GM12865 (cell line): Measurements from ENCODE around the gene ZBTB47.

Experiments used
- DNase-seq: peaks from one replicate; pipeline ENCODE4 v3.0.0; 2010; ENCODE audit warnings: low read depth
- H3K4me3 ChIP-seq: 2 replicates; pipeline ENCODE4 v1.5.1; 2011; ENCODE audit warnings: mild to moderate bottlenecking, low read depth, low read length, control low read depth
- TF ChIP-seq, protein P1 (sequence below): IDR thresholded peaks from 2 replicates; pipeline ENCODE4 v1.5.1; 2011; ENCODE audit warnings: low read length, control low read depth, low read depth, inconsistent platforms; ENCODE audit not compliant: insufficient read depth; ENCODE audit errors: missing control alignments

Gene ZBTB47

DNA sequence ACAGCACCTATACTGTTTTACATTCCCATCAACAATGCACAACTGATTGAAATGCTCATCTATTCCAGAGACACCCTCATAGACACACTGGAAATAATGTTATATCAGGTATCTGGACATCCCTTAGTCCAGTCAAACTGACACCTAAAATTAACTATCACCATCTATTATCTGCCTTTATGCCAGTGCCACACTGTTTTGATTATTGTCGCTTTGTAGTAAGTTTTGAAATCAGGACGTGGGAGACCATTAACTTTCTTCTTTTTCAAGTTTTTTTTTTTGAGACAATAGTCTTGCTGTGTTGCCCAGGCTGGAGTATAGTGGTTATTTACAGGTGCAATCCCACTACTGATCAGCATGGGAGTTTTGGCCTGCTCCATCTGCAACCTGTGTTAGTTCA is 22.4 kb downstream of the ZBTB47 start:
- DNase-seq, result no peak
- no peak overlapping the region for H3K4me3 ChIP-seq
- TF ChIP-seq, protein P1, sequence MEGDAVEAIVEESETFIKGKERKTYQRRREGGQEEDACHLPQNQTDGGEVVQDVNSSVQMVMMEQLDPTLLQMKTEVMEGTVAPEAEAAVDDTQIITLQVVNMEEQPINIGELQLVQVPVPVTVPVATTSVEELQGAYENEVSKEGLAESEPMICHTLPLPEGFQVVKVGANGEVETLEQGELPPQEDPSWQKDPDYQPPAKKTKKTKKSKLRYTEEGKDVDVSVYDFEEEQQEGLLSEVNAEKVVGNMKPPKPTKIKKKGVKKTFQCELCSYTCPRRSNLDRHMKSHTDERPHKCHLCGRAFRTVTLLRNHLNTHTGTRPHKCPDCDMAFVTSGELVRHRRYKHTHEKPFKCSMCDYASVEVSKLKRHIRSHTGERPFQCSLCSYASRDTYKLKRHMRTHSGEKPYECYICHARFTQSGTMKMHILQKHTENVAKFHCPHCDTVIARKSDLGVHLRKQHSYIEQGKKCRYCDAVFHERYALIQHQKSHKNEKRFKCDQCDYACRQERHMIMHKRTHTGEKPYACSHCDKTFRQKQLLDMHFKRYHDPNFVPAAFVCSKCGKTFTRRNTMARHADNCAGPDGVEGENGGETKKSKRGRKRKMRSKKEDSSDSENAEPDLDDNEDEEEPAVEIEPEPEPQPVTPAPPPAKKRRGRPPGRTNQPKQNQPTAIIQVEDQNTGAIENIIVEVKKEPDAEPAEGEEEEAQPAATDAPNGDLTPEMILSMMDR, result no peak

DNA sequence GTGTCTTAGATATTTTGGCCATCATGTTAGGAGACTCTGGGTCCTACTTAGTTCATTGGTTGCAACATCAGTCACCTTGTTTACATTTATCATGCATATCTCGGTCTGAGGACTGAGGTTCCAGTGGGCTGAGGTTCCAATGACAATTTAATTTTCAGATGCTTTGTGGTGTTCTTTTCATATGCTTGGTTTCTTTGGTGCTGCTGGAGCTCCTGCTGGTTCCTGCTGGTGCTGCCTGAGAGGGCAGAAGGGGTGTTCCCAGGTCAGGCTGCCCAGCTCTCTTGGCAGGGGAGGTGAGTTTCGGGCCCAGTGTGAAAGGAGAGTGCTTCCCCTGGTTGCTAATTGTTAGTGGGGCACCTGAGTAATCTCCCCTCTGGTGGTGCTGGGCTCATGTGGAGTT is 24.9 kb downstream of the ZBTB47 start:
- DNase-seq, result no peak
- TF ChIP-seq, protein P1, result no peak
- H3K4me3 ChIP-seq, result no peak overlapping the region

DNA sequence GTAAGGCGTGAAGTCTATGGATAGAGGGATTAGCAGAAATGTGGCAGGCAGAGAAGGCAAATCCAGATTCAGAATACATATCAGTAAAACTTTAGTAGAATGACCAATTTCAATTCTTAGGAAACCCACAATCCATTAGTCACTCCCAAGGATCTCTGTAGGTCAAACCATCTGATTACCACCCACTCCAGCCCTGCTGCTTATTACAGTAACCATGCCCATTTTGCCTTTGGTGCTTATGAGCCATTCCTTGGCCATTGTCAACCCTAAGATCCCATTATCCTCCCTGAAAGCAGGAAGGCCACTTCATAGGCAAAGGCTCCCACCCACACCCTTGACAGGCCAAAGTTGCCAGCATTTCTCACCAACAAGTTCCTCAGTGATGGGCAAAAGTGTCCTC is 26.8 kb downstream of the ZBTB47 start:
- no peak for DNase-seq
- TF ChIP-seq, protein P1, result no peak
- H3K4me3 ChIP-seq, result no peak overlapping the region

DNA sequence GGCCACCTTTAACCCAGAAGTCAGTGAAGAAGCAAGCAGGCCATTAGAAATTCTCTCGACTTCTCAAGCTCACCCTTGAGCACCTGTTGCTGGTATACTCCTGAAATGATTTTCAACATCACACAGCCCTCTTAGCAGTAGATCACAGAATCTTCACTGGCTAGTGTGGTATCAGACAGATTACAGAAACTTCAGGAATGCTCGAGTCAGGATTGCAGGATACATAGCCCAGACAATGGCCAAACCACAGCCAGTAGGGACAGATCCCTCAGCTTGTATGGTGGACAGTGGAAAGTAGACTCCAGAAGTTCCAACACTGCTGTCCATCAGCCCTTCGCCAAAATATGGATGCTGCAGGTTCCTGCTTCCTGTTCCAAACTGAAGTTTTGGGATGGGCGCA is 27.3 kb downstream of the ZBTB47 start:
- TF ChIP-seq, protein P1, result no peak
- no peak overlapping the region for H3K4me3 ChIP-seq
- no peak for DNase-seq

GRCh38 chr3:42681361-42682038 is 28.0 kb downstream of the ZBTB47 start:
- TF ChIP-seq, protein P1, result no peak
- no peak overlapping the region for H3K4me3 ChIP-seq
- no peak for DNase-seq

DNA sequence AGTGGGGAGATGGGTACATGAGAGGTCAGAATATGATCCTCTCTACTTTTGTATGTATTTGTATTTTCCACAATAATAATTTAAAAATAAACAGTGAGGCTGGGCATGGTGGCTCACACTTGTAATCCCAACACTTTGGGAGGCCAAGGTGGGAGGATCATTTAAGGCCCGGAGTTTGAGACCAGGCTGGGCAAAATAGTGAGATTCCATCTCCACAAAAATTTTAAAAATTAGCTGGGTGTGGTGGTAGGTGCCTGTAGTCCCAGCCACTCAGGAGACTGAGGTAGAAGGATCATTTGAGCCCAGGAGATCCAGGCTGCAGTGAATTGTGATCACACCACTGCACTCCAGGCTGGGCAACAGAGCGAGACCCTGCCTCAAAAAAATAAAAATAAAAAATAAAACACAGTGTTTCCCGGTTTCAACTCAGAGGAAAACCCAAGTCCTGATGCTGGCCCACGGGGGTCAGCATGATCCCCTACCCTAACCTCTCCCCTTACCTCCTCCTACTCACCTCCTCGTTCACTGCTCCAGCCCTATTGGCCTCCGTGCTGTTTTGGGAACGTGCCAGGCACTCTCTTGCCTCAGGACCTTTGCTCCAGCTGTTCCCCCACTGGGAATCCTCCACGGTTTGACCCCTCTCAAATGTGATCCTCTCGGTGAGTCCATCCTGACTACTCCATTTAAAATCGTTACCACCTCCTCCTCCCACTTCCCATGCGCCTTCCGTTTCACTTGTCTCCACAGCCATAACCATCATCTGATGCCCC is 29.0 kb downstream of the ZBTB47 start:
- H3K4me3 ChIP-seq, result no peak overlapping the region
- TF ChIP-seq, protein P1, result no peak
- no peak for DNase-seq
